Measurements from ENCODE around the gene ARRDC3. TPM values are rescaled to one million over a fixed set of nuclear protein-coding genes. Genes with fewer than 3 reads are reported as not detected.

ARRDC3 gene
- total and polyA plus RNA-seq, 2 donors (not counting 1 experiment from before 2014, with no cell fraction given) = 33.6 to 105 TPM

- TF ChIP-seq, protein P1, sequence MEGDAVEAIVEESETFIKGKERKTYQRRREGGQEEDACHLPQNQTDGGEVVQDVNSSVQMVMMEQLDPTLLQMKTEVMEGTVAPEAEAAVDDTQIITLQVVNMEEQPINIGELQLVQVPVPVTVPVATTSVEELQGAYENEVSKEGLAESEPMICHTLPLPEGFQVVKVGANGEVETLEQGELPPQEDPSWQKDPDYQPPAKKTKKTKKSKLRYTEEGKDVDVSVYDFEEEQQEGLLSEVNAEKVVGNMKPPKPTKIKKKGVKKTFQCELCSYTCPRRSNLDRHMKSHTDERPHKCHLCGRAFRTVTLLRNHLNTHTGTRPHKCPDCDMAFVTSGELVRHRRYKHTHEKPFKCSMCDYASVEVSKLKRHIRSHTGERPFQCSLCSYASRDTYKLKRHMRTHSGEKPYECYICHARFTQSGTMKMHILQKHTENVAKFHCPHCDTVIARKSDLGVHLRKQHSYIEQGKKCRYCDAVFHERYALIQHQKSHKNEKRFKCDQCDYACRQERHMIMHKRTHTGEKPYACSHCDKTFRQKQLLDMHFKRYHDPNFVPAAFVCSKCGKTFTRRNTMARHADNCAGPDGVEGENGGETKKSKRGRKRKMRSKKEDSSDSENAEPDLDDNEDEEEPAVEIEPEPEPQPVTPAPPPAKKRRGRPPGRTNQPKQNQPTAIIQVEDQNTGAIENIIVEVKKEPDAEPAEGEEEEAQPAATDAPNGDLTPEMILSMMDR (conservative IDR thresholded peaks at IDR 0.05 in 1 of 2, IDR thresholded peaks at IDR 0.05 in 1 of 2; ENCODE audit: low read depth in 1 of 2, low read length in 2 of 2) = no peak
- no peak for TF ChIP-seq EZH2 (IDR thresholded peaks at IDR 0.05; ENCODE audit: low read length, missing control alignments)
- H3K36me3 ChIP-seq (ENCODE audit: control insufficient read depth, insufficient read depth, low read length) = no peaks in the 10 kb centered on the region
These were observed 63.5 kb downstream of the ARRDC3 start for GRCh38 chr5:91319667-91320066.

DNA sequence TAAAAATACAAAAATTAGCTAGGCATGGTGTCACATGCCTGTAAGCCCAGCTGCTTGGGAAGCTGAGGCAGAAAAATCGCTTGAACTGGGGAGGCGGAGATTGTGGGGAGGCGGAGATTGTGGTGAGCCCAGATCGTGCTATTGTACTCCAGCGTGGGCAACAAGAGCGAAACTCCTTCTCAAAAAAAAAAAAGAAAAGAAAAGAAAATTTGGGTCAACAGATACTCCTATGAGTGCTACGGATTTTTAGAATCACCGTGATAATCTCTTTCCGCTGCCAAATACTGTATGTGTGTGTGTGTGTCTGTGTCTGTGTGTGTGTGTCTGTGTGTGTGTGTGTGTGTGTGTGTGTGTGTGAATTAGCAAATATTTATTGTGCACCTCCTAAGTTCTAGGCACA is 64.4 kb downstream of the ARRDC3 start:
- DNase-seq (ENCODE audit: low read depth in 2 of 2) = no peak
- Histone ChIP-seq H4K20me1 (ENCODE audit: control insufficient read depth, extremely low read depth, insufficient read depth, low read length) (no peaks in the 10 kb centered on the region), H3K9me3 (ENCODE audit: control insufficient read depth, insufficient read depth, low read depth, low read length) (no peaks in the 10 kb centered on the region), H3K4me3 (replicated peaks in 1 of 4; ENCODE audit: control extremely low read depth in 1 of 4, insufficient read depth in 1 of 4, low read depth in 3 of 4, low read length in 4 of 4) (no peak overlapping the region), H3K9ac (ENCODE audit: insufficient read depth, low read length) (no peak overlapping the region), H2AFZ (ENCODE audit: low read length) (no peak overlapping the region), H3K79me2 (ENCODE audit: control insufficient read depth, insufficient read depth, low read length) (no peaks in the 10 kb centered on the region), H3K27me3 (ENCODE audit: control insufficient read depth, insufficient read depth, low read length) (no peaks in the 10 kb centered on the region), H3K27ac (ENCODE audit: insufficient read depth, low read length) (no peak overlapping the region), H3K36me3 (ENCODE audit: control insufficient read depth, insufficient read depth, low read length) (no peaks in the 10 kb centered on the region), H3K4me1 (ENCODE audit: control insufficient read depth, extremely low read depth, insufficient read depth, low read length) (peaks cover 3% of the 10 kb centered on the region), H3K4me2 (ENCODE audit: extremely low read depth, insufficient read depth, low read length) (no peak overlapping the region)
- TF ChIP-seq, protein P1 (conservative IDR thresholded peaks at IDR 0.05 in 1 of 2, IDR thresholded peaks at IDR 0.05 in 1 of 2; ENCODE audit: low read depth in 1 of 2, low read length in 2 of 2) = no peak
- no peak for TF ChIP-seq EZH2 (IDR thresholded peaks at IDR 0.05; ENCODE audit: low read length, missing control alignments)

More at GRCh38 chr5:91319667-91320066, 63.5 kb downstream of the ARRDC3 start:
- DNase-seq (ENCODE audit: low read depth in 2 of 2) = no peak
- H3K79me2 ChIP-seq (ENCODE audit: control insufficient read depth, insufficient read depth, low read length) = no peaks in the 10 kb centered on the region
- H3K4me3 ChIP-seq (replicated peaks in 1 of 4; ENCODE audit: control extremely low read depth in 1 of 4, insufficient read depth in 1 of 4, low read depth in 3 of 4, low read length in 4 of 4) = no peak overlapping the region
- H4K20me1 ChIP-seq (ENCODE audit: control insufficient read depth, extremely low read depth, insufficient read depth, low read length) = no peaks in the 10 kb centered on the region
- H2AFZ ChIP-seq (ENCODE audit: low read length) = no peak overlapping the region
- no peaks in the 10 kb centered on the region for H3K4me1 ChIP-seq (ENCODE audit: control insufficient read depth, extremely low read depth, insufficient read depth, low read length)
- H3K27me3 ChIP-seq (ENCODE audit: control insufficient read depth, insufficient read depth, low read length) = no peaks in the 10 kb centered on the region
- no peak overlapping the region for H3K9ac ChIP-seq (ENCODE audit: insufficient read depth, low read length)
- no peak overlapping the region for H3K4me2 ChIP-seq (ENCODE audit: extremely low read depth, insufficient read depth, low read length)
- no peaks in the 10 kb centered on the region for H3K9me3 ChIP-seq (ENCODE audit: control insufficient read depth, insufficient read depth, low read depth, low read length)
- no peak overlapping the region for H3K27ac ChIP-seq (ENCODE audit: insufficient read depth, low read length)

Data from fibroblast of lung (primary cell).